A673 (cell line): ENCODE data around the gene TMOD1.

Experiments used
- EZH2 ChIP-seq: fragments of 200-600 bp; sonication (generic); IDR thresholded peaks from 2 replicates; pipeline ENCODE4 v1.6.1; 2017; ENCODE audit warnings: borderline replicate concordance, low read depth, mild to moderate bottlenecking, mixed read lengths, antibody characterized with exemption, low read length; ENCODE audit not compliant: poor library complexity, severe bottlenecking
- TF ChIP-seq, protein P1 (sequence below): fragments of 300-800, 200-600 bp; sonication (generic); conservative IDR thresholded peaks from 2 replicates; pipeline ENCODE4 v1.5.1; 2017; ENCODE audit warnings: low read depth, mild to moderate bottlenecking, antibody characterized with exemption, low read length, moderate library complexity, mixed read lengths

DNA sequence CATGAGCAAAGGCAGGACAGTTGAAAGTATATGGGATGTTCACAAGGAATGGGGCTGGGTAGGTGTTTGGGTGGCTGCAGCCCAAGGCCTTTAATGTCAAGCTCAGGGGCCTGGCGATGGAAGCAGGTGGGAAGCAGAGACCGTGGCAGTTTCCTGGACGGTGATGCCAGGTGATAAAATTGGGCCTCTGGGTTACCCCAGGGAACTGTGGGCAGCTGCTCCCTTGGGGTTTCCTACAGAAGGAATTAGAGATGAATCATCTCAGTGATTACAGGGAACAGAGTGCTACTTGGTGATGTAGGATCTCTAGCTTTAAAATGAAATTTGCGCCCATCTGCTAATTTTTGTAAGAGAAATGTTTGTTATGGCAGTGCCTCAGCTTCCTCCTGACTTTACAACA, 92.5 kb downstream of the TMOD1 start:
- TF ChIP-seq, protein P1, sequence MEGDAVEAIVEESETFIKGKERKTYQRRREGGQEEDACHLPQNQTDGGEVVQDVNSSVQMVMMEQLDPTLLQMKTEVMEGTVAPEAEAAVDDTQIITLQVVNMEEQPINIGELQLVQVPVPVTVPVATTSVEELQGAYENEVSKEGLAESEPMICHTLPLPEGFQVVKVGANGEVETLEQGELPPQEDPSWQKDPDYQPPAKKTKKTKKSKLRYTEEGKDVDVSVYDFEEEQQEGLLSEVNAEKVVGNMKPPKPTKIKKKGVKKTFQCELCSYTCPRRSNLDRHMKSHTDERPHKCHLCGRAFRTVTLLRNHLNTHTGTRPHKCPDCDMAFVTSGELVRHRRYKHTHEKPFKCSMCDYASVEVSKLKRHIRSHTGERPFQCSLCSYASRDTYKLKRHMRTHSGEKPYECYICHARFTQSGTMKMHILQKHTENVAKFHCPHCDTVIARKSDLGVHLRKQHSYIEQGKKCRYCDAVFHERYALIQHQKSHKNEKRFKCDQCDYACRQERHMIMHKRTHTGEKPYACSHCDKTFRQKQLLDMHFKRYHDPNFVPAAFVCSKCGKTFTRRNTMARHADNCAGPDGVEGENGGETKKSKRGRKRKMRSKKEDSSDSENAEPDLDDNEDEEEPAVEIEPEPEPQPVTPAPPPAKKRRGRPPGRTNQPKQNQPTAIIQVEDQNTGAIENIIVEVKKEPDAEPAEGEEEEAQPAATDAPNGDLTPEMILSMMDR, result no peak
- TF ChIP-seq EZH2, result no peak
